Measurements from ENCODE around the gene FBXL16.

Gene FBXL16

GRCh38 chr16:686459-687260 is 18.9 kb downstream of the FBXL16 start:
- no peak for DNase-seq

- no peak for DNase-seq
These were observed 19.6 kb downstream of the FBXL16 start for GRCh38 chr16:685967-686366.

GRCh38 chr16:684961-685696 is 20.5 kb downstream of the FBXL16 start:
- no peak for DNase-seq

- DNase-seq = peak; percentile 90
These were observed 21.4 kb downstream of the FBXL16 start, which contains the start of gene JMJD8 for GRCh38 chr16:684071-684794. TSS of gene JMJD8 (minus strand) at chr16:684334. CDS start at chr16:684319, 15 bp downstream.

GRCh38 chr16:683396-684070 is 22.1 kb downstream of the FBXL16 start:
- DNase-seq = no peak

- no peak for DNase-seq
These were observed 22.9 kb downstream of the FBXL16 start for GRCh38 chr16:682493-683395.

- DNase-seq = no peak
These were observed 23.7 kb downstream of the FBXL16 start for GRCh38 chr16:681746-682427.

- DNase-seq = no peak
These were observed 24.4 kb downstream of the FBXL16 start for GRCh38 chr16:680967-681745.

GRCh38 chr16:680625-680945 is 25.0 kb downstream of the FBXL16 start:
- no peak for DNase-seq

GRCh38 chr16:679814-680624 is 25.6 kb downstream of the FBXL16 start, which contains the start of gene STUB1:
TSS of gene STUB1 (plus strand) at chr16:680410. CDS start at chr16:680526, 116 bp downstream.
- peak; percentile 69 for DNase-seq

GRCh38 chr16:678858-679813 is 26.5 kb downstream of the FBXL16 start:
- DNase-seq = peak; percentile 58

GRCh38 chr16:678209-678857 is 27.3 kb downstream of the FBXL16 start:
- no peak for DNase-seq

- DNase-seq = no peak
These were observed 28.0 kb downstream of the FBXL16 start for GRCh38 chr16:677316-678190.

GRCh38 chr16:676913-677312 is 28.7 kb downstream of the FBXL16 start:
- DNase-seq = peak; percentile 37

GRCh38 chr16:676565-676902 is 29.1 kb downstream of the FBXL16 start:
- DNase-seq = no peak

- no peak for DNase-seq
These were observed 29.6 kb downstream of the FBXL16 start for GRCh38 chr16:675884-676564.

Data from NCI-H774 (cell line).